ENCODE data around the gene MAP6. TPM values are rescaled to one million over a fixed set of nuclear protein-coding genes. Genes with fewer than 3 reads are reported as not detected.
A peak's percentile ranks its signal among the peaks of the same experiment; 100 is the strongest.

The MAP6 gene
- total and polyA plus RNA-seq, 12 donors, result 11.4 to 56.0 (median 22.6) TPM

- Histone ChIP-seq H3K27me3 (no peaks in the 10 kb centered on the region), H3K4me1 (replicated peaks in 1 of 2) (peaks cover 20% of the 10 kb centered on the region in 2 donors), H3K27ac (peak overlapping the region; percentile 61 to 98 (median 94)), H3K4me3 (peak overlapping the region; percentile 37 to 85 (median 50)), H3K9me3 (replicated peaks in 1 of 3) (no peaks in the 10 kb centered on the region), H3K36me3 (replicated peaks in 1 of 2) (no peaks in the 10 kb centered on the region)
- WGBS, 4 donors, result 1 to 2% (median 1%) methylated on average over 10 to 68 of the region's 68 CpGs
- DNase-seq, result peak; percentile 61 to 82 (median 71)
- TF ChIP-seq POLR2A (IDR thresholded peaks at IDR 0.05), result peak; percentile 56 to 68
- TF ChIP-seq CTCF (IDR thresholded peaks at IDR 0.05), result peak in 5 of 6 experiments; percentile 34 to 62 (median 46)
- intact Hi-C loops (cut with DNase I), result no loop called here
Observed at GRCh38 chr11:75582895-75583717, 85.7 kb downstream of the MAP6 start.

- intact Hi-C loops (cut with DNase I), result no loop called here
- Histone ChIP-seq H3K36me3 (replicated peaks in 1 of 2) (no peaks in the 10 kb centered on the region), H3K4me3 (peak overlapping the region in 2 of 4 donors; percentile 59 to 85), H3K9me3 (replicated peaks in 1 of 3) (no peaks in the 10 kb centered on the region), H3K4me1 (replicated peaks in 1 of 2) (peaks cover 20 to 21% of the 10 kb centered on the region in 2 donors), H3K27me3 (no peaks in the 10 kb centered on the region), H3K27ac (peak overlapping the region in 4 of 5 donors; percentile 89 to 98 (median 94))
- TF ChIP-seq POLR2A (IDR thresholded peaks at IDR 0.05) (no peak), CTCF (IDR thresholded peaks at IDR 0.05) (no peak)
- DNase-seq, result no peak
- WGBS, 4 donors, result 10 to 32% (median 20%) methylated on average over 3 to 4 of the region's 4 CpGs
Observed at GRCh38 chr11:75582506-75582894, 86.3 kb downstream of the MAP6 start.

- DNase-seq, result no peak
Observed at GRCh38 chr11:75579841-75580240, 89.0 kb downstream of the MAP6 start.

More at GRCh38 chr11:75579841-75580240, 89.0 kb downstream of the MAP6 start:
- intact Hi-C loops (cut with DNase I), result loop anchor here in 1 of 2 donors (2.0 kb wide), 1 partner anchor 33 kb away; no protein-coding TSS in a partner anchor
- WGBS, 4 donors, result 78 to 96% (median 86%) methylated on average over 1 of the region's 1 CpG
- H3K36me3 ChIP-seq (replicated peaks in 1 of 2), result no peaks in the 10 kb centered on the region
- no peaks in the 10 kb centered on the region for H3K9me3 ChIP-seq (replicated peaks in 1 of 3)
- peaks cover 16 to 36% of the 10 kb centered on the region in 2 donors for H3K4me1 ChIP-seq (replicated peaks in 1 of 2)
- H3K27me3 ChIP-seq, result no peaks in the 10 kb centered on the region
- H3K27ac ChIP-seq, result no peak overlapping the region
- no peak overlapping the region for H3K4me3 ChIP-seq
- TF ChIP-seq POLR2A (IDR thresholded peaks at IDR 0.05) (no peak), CTCF (IDR thresholded peaks at IDR 0.05) (no peak)

All from adrenal gland (tissue), 12 donors.